Amniotic stem cell (primary cell): ENCODE measurements around the gene MCAM.

Source experiments
- DNase-seq: peaks from one replicate; lab custom pipeline; 2025; lab: John Stamatoyannopoulos, UW

MCAM gene

GRCh38 chr11:119345685-119346084 is 28.8 kb upstream of the MCAM start:
- no peak for DNase-seq

GRCh38 chr11:119344291-119345010 is 27.5 kb upstream of the MCAM start:
- DNase-seq, result no peak

GRCh38 chr11:119343726-119344125 is 26.8 kb upstream of the MCAM start:
- no peak for DNase-seq

GRCh38 chr11:119342362-119343130 is 25.6 kb upstream of the MCAM start:
- no peak for DNase-seq

GRCh38 chr11:119342023-119342300 is 25.0 kb upstream of the MCAM start:
- DNase-seq, result no peak

GRCh38 chr11:119341222-119342022 is 24.5 kb upstream of the MCAM start:
- DNase-seq, result no peak

GRCh38 chr11:119340335-119341221 is 23.6 kb upstream of the MCAM start, which contains the start of gene C1QTNF5:
Gene C1QTNF5 (minus strand): TSS chr11:119340883. CDS start chr11:119340397, 486 bp downstream.
- no peak for DNase-seq

- peak; percentile 22 for DNase-seq
Observed at GRCh38 chr11:119339589-119340334, 22.8 kb upstream of the MCAM start.

GRCh38 chr11:119338965-119339588 is 22.1 kb upstream of the MCAM start:
- no peak for DNase-seq

GRCh38 chr11:119338318-119338890 is 21.5 kb upstream of the MCAM start:
- DNase-seq, result peak; percentile 29

- DNase-seq, result peak; percentile 43
Observed at GRCh38 chr11:119337581-119338317, 20.8 kb upstream of the MCAM start.

GRCh38 chr11:119336744-119337469 is 20.0 kb upstream of the MCAM start:
- no peak for DNase-seq

GRCh38 chr11:119335655-119336543 is 19.0 kb upstream of the MCAM start:
- DNase-seq, result no peak

- DNase-seq, result no peak
Observed at GRCh38 chr11:119335091-119335654, 18.2 kb upstream of the MCAM start.

GRCh38 chr11:119334174-119334930 is 17.4 kb upstream of the MCAM start, which contains the start of gene RNF26:
Gene RNF26 (plus strand): TSS chr11:119334527. CDS start chr11:119335123, 596 bp downstream.
- peak; percentile 99 for DNase-seq

GRCh38 chr11:119332111-119332765 is 15.3 kb upstream of the MCAM start:
- no peak for DNase-seq
